ENCODE measurements around the gene OR2AT4. TPM values are rescaled to one million over a fixed set of nuclear protein-coding genes. Genes with fewer than 3 reads are reported as not detected.

OR2AT4 gene
- total RNA-seq, 1 donor from 2014 or later, result not detected

DNA sequence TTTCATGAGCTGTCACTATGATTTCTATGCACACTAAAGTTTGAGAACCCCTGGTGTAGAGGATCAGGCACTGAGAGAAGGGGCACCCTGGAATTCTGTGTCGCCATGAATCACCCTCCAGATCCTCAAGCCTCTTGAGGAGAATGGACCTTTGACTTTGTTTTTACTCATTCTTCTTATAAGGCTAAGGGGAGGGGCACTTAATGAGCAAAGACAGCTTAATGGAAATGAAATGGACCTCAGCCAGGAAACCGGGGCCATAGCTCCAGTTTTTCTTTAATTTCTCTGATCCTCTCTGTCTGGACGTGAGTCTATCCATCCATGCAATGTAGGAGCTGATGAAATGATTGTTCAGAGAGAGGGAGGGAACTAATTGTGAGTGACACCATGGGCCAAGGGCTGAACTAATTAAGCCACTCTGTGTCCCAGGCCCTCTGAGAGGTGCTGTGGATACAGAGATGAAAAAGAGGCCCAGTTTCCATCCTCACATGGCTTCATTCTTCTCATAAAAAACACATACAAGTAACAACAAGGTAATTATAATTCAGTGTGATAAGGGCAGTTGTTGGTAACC, 32.8 kb downstream of the OR2AT4 start:
- peaks cover 31% of the 10 kb centered on the region for H3K27me3 ChIP-seq (ENCODE audit: low read depth)
- H3K4me1 ChIP-seq, result no peaks in the 10 kb centered on the region
- H3K36me3 ChIP-seq, result no peaks in the 10 kb centered on the region
- TF ChIP-seq, protein P1, sequence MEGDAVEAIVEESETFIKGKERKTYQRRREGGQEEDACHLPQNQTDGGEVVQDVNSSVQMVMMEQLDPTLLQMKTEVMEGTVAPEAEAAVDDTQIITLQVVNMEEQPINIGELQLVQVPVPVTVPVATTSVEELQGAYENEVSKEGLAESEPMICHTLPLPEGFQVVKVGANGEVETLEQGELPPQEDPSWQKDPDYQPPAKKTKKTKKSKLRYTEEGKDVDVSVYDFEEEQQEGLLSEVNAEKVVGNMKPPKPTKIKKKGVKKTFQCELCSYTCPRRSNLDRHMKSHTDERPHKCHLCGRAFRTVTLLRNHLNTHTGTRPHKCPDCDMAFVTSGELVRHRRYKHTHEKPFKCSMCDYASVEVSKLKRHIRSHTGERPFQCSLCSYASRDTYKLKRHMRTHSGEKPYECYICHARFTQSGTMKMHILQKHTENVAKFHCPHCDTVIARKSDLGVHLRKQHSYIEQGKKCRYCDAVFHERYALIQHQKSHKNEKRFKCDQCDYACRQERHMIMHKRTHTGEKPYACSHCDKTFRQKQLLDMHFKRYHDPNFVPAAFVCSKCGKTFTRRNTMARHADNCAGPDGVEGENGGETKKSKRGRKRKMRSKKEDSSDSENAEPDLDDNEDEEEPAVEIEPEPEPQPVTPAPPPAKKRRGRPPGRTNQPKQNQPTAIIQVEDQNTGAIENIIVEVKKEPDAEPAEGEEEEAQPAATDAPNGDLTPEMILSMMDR (IDR thresholded peaks at IDR 0.05; ENCODE audit: borderline replicate concordance), result no peak
- no peaks in the 10 kb centered on the region for H3K9me3 ChIP-seq (replicated peaks)
- no peak overlapping the region for H3K27ac ChIP-seq (replicated peaks)
- intact Hi-C loops (cut with micrococcal nuclease), result no loop called here
- no peak for DNase-seq
- no peak overlapping the region for H3K4me3 ChIP-seq

DNA sequence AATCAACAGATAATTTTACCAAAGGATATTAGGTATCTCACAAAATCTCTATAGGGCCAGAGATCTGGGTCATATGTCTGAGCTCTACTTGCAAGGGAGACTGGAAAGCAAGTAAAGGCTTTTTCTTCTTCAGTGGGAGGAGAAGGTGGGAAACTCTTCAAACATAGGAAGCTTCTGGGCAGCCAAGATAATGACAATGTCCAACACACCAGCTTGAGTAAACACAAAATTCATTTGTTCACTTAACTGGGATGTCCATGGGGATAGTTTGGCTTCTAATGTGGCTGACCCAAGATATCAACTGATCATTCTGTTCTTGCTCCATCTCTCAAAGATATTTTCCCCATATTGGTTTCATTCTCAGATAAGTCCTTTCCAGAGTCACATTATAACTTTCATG, 37.4 kb downstream of the OR2AT4 start:
- Histone ChIP-seq H3K4me3 (no peak overlapping the region), H3K27ac (replicated peaks) (no peak overlapping the region), H3K36me3 (no peaks in the 10 kb centered on the region), H3K4me1 (no peaks in the 10 kb centered on the region), H3K9me3 (replicated peaks) (no peaks in the 10 kb centered on the region), H3K27me3 (ENCODE audit: low read depth) (peaks cover 12% of the 10 kb centered on the region)
- no peak for DNase-seq
- intact Hi-C loops (cut with micrococcal nuclease), result no loop called here
- TF ChIP-seq, protein P1 (IDR thresholded peaks at IDR 0.05; ENCODE audit: borderline replicate concordance), result no peak

DNA sequence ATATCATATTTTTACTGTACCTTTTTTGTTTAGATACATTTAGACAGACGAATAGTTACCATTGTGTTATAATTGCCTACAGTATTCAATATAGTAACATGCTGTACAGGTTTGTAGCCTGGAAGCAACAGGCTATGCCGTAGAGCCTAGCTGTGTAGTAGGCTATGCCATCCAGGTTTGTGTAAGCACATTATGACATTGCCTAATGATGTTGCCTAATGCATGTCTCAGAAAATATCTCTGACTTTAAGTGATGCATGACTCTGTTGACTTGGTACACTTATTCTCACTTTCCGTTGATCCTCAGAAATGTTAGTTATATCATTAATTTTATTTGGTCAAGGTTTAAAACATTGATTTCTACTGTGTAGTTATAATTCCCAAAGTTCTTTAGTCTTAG, 39.9 kb downstream of the OR2AT4 start:
- Histone ChIP-seq H3K4me3 (no peak overlapping the region), H3K27me3 (ENCODE audit: low read depth) (peaks cover 9% of the 10 kb centered on the region), H3K9me3 (replicated peaks) (peaks cover 21% of the 10 kb centered on the region), H3K36me3 (no peaks in the 10 kb centered on the region), H3K27ac (replicated peaks) (no peak overlapping the region), H3K4me1 (no peaks in the 10 kb centered on the region)
- TF ChIP-seq, protein P1 (IDR thresholded peaks at IDR 0.05; ENCODE audit: borderline replicate concordance), result no peak
- intact Hi-C loops (cut with micrococcal nuclease), result no loop called here
- no peak for DNase-seq

DNA sequence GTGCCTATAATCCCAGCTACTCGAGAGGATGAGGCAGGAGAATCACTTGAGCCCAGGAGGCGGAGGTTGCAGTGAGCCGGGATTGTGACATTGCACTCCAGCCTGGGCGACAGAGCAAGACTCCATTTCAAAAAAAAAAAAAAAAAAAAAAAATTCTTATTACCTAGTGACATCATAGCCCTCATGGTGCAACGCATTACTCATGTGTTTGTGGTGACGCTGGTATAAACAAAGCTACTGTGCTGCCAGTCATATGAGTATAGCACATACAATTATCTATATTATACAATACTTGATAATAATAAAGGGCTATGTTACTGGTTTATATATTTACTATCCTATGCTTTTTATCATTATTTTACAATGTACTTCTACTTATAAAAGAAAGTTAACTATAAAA, 41.2 kb downstream of the OR2AT4 start:
- H3K27me3 ChIP-seq (ENCODE audit: low read depth), result peaks cover 4% of the 10 kb centered on the region
- intact Hi-C loops (cut with micrococcal nuclease), result no loop called here
- no peaks in the 10 kb centered on the region for H3K4me1 ChIP-seq
- no peak overlapping the region for H3K4me3 ChIP-seq
- H3K27ac ChIP-seq (replicated peaks), result no peak overlapping the region
- no peak for DNase-seq
- peaks cover 28% of the 10 kb centered on the region for H3K9me3 ChIP-seq (replicated peaks)
- TF ChIP-seq, protein P1 (IDR thresholded peaks at IDR 0.05; ENCODE audit: borderline replicate concordance), result no peak
- no peaks in the 10 kb centered on the region for H3K36me3 ChIP-seq

DNA sequence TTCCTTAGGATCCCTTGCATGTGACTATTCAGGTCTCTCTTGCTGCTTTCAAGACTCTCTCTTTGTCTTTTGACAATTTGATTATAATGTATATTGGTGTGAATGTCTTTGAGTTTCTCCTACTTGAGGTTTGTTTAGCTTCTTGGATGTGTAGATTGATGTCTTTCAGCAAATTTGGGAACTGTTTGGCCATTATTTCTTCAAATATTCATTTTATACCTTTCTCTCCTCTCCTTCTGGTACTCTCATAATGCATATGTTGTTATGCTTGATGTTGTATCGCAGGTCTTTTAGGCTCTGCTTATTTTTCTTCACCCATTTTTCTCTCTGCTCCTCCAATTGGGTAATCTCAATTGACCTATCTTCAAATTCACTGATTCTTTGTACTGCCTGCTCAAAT, 44.2 kb downstream of the OR2AT4 start:
- H3K4me1 ChIP-seq, result no peaks in the 10 kb centered on the region
- intact Hi-C loops (cut with micrococcal nuclease), result no loop called here
- no peak overlapping the region for H3K27ac ChIP-seq (replicated peaks)
- no peak for DNase-seq
- TF ChIP-seq, protein P1 (IDR thresholded peaks at IDR 0.05; ENCODE audit: borderline replicate concordance), result no peak
- no peaks in the 10 kb centered on the region for H3K27me3 ChIP-seq (ENCODE audit: low read depth)
- H3K9me3 ChIP-seq (replicated peaks), result peaks cover 31% of the 10 kb centered on the region
- H3K36me3 ChIP-seq, result no peaks in the 10 kb centered on the region
- H3K4me3 ChIP-seq, result no peak overlapping the region
